IPS-18a (cell line): ENCODE results near the gene SERPINB6.
A peak's percentile ranks its signal among the peaks of the same experiment; 100 is the strongest.
"Not testable (repeated sequence)": the region's sequence is repeated elsewhere in the genome, so short reads cannot be mapped to it uniquely, and the experiment has no call there.

Experiments used
- H3K27ac ChIP-seq: one replicate; pipeline ENCODE4 v1.5.1; 2013; ENCODE audit warnings: low read length
- H3K27me3 ChIP-seq: one replicate; pipeline ENCODE4 v1.6.1; 2013; ENCODE audit warnings: mild to moderate bottlenecking, low read length; ENCODE audit not compliant: control insufficient read depth, insufficient read depth
- H3K36me3 ChIP-seq: one replicate; pipeline ENCODE4 v1.6.1; 2013; ENCODE audit warnings: low read depth, low read length; ENCODE audit not compliant: control insufficient read depth
- H3K4me1 ChIP-seq: one replicate; pipeline ENCODE4 v1.6.1; 2013; ENCODE audit warnings: low read depth, low read length; ENCODE audit not compliant: control insufficient read depth
- H3K4me3 ChIP-seq: one replicate; pipeline ENCODE4 v1.5.1; 2013; ENCODE audit warnings: low read length
- H3K9ac ChIP-seq: one replicate; pipeline ENCODE4 v1.6.1; 2013; ENCODE audit warnings: mild to moderate bottlenecking, low read length, moderate library complexity
- H3K9me3 ChIP-seq: one replicate; pipeline ENCODE4 v1.6.1; 2013; ENCODE audit warnings: low read depth, low read length; ENCODE audit not compliant: control insufficient read depth

SERPINB6 gene

DNA sequence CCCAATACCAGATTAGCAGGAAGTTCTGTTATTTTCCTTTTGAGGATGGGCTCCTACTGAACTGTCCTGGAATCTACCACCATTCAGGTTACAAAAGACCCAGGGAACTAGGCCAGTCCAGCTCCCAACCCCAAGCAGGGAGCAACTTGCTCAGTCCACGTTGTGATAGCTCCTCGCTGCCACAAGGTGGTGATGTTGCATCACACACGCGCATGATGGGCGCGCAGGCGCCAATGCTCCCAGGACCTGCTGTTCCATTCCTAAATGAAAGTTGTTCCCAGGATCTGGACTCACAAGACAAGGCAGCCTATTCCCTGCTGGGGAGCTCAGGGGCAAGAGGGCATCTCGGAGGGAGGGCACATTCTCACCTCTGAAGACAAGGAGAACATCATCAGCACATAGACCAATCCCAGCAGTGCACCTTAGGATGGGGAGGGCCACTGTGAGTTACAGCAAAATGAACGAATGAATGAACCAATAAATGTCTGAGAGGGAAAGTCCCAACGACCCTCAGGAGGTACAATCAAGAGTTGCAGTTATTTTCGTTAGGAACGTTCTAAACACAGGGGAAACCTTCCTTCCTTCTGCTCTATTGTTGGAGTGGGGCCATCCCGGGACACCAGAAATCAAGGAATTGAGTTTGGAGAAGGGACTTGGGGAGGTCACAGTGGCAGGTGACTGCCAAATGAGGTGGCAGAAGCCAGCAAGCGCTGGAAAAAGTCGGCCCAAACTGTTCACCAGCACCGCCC lies 27.1 kb upstream of the SERPINB6 start:
- not testable (repeated sequence) for H3K9me3 ChIP-seq, H3K36me3 ChIP-seq, H3K27me3 ChIP-seq, H3K4me1 ChIP-seq, H3K27ac ChIP-seq
- H3K4me3 ChIP-seq = peak overlapping the region; percentile 61
- H3K9ac ChIP-seq = peak overlapping the region; percentile 21

DNA sequence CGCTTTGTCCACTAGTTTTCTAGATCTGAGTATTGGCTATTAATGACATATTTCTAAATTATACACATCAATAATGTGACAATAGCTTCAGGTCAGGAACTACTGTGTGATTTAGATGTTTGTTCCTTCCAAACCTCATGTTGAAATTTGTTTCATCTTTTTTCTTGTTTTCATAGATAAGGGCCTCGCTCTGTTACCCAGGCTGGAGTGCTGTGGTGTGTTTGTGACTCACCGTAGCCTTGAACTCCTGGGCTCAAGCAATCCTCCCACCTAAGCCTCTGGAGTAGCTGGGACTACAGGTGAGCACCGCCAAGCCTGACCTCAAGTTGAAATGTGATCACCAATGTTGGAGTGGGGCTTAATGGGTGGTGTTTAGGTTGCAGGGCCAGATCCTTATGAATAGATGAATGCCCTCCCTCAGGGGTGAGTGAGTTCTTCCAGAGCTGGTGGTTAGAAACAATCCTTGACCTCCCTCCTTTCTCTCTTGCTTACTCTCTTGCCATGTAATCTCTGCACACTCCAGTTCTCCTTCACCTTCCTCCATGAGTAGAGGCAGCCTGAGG lies 22.5 kb upstream of the SERPINB6 start:
- no peak overlapping the region for H3K4me3 ChIP-seq
- peaks cover 15% of the 10 kb centered on the region for H3K4me1 ChIP-seq
- no peak overlapping the region for H3K9ac ChIP-seq
- H3K27me3 ChIP-seq = peaks cover 2% of the 10 kb centered on the region
- H3K9me3 ChIP-seq = no peaks in the 10 kb centered on the region
- H3K36me3 ChIP-seq = no peaks in the 10 kb centered on the region
- no peak overlapping the region for H3K27ac ChIP-seq

DNA sequence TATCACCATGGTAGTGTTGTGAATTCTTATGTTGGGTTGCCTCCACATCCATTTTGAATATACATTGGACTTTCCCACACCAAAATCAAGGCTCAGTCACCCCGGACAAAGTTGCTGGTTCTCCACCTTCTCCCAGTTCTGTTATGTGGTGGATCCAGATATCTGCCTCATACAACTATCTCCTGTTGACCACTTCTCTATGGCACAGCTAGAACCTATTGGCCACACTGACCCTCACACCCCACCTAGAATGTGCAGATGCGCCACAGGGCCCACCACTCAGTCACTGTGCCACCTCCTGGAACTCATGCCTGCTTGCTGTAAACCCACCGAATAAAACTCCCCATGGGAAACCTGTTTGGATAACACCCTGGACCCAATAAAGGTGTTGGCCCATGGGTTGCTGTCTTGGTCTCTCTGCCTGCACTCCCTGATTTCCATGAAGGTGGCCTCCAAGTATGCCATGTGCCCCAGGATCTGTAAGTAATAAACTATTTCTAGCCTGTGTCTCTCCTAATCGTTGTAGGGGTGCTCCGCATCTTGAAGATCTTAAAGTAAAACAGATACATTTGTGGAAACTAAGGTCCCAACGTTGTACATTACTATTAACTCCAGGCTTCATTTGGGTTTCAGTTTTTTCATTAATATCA lies 21.1 kb upstream of the SERPINB6 start:
- H3K9ac ChIP-seq = no peak overlapping the region
- H3K36me3 ChIP-seq = no peaks in the 10 kb centered on the region
- no peaks in the 10 kb centered on the region for H3K9me3 ChIP-seq
- peaks cover 21% of the 10 kb centered on the region for H3K4me1 ChIP-seq
- no peaks in the 10 kb centered on the region for H3K27me3 ChIP-seq
- no peak overlapping the region for H3K27ac ChIP-seq
- no peak overlapping the region for H3K4me3 ChIP-seq

DNA sequence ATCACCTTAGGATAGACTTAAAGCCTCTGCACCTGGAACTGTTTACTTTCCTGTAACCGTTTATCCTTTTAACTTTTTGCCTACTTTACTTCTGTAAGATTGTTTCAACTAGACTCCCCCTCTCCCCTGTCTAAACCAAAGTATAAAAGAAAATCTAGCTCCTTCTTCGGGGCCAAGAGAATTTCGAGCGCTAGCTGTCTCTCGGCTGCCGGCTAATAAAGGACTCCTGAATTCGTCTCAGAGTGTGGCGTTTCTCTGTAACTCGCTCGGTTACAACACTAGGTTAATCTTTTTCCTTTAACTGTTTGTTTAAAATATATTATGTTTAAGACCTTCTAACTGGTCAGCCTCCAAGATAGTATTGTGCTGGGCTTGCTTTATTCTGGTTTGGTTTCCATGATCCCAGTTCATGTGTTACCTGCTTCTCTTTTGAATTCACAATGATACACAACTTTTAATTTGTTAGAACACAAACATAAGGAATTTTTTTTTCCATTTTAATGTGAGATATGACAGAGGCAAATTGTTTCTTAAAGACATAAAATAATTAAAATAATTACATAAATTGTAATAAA lies 19.7 kb upstream of the SERPINB6 start:
- no peak overlapping the region for H3K4me3 ChIP-seq
- H3K9me3 ChIP-seq = no peaks in the 10 kb centered on the region
- H3K9ac ChIP-seq = peak overlapping the region; percentile 93
- H3K4me1 ChIP-seq = peaks cover 23% of the 10 kb centered on the region
- peak overlapping the region; percentile 99 for H3K27ac ChIP-seq
- H3K27me3 ChIP-seq = no peaks in the 10 kb centered on the region
- H3K36me3 ChIP-seq = no peaks in the 10 kb centered on the region

DNA sequence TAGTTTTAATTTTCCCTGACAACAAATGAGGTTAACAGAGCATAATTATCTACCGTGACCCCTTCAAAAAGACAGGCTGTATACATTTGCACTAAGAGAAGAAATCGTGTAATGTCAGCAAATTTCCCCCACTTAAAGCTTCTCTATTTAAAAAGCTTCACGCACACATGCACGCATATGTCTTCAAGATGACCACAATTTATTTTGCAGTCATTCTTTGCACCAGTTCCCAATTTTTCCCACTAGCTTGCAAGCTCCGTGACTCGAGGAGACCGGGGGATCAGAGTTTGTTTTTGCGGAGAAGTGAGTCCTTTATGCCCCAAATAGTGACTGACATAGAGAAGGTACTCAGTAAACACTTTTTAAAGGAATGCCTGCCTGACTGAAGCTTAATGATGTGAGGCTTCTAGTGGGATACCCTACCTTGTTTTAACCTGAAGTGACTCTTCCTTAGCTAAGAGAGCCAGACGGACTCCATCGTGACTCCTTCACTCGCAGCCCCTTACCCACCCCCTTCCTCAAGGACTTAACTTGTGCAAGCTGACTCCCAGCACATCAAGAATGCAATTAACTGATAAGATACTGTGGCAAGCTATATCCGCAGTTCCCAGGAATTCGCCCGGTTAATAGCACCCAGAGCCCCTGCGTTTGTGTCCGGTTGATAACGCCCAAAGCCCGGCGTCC lies 19.0 kb upstream of the SERPINB6 start:
- H3K36me3 ChIP-seq = no peaks in the 10 kb centered on the region
- H3K4me3 ChIP-seq = peak overlapping the region; percentile 88
- H3K27ac ChIP-seq = peak overlapping the region; percentile 99
- peaks cover 25% of the 10 kb centered on the region for H3K4me1 ChIP-seq
- H3K27me3 ChIP-seq = no peaks in the 10 kb centered on the region
- peak overlapping the region; percentile 93 for H3K9ac ChIP-seq
- H3K9me3 ChIP-seq = no peaks in the 10 kb centered on the region

DNA sequence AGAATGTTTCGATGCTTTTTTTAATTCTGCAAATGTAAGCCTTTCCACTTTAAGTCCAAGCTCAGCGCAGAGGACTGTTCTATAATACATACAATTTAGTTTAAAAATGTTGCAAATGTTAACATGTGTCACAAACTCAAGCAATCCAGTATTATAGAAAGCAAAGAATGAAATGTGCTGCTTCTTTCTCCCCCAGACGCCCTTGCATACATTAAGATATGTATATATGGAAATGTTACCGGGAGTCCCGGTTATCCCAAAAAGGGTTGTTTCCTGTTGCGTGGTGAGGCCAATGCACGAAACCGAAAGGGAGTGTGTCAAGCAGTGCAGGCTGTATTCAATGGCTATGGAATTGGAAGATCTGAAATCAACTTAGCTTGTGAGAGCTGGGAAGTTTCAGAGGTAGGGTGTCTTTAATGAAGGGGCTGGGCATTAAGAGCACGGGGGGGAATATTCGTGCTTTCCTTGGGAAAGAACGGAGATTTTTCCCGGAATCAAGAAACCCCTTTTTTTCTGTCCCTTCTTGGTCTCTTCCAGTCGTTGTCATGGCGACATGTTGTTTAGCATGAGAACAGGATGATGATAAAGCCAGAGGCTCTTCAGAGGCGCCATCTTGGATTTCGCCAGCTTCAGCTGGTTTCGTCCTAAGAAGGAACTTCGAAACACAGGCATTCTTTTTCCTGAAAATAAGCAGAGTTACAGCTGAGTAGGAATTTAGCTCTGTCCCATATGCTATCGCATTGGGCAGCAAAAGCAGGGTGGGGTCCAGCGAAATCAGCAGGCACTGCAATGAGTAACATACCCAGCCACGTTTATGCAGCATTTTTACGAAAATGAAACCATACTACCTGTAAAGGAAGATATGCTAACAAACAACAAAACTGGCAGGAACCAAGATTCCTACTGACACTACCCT lies 18.2 kb upstream of the SERPINB6 start:
- no peaks in the 10 kb centered on the region for H3K27me3 ChIP-seq
- H3K4me1 ChIP-seq = peaks cover 32% of the 10 kb centered on the region
- H3K9ac ChIP-seq = peak overlapping the region; percentile 93
- H3K4me3 ChIP-seq = peak overlapping the region; percentile 88
- H3K36me3 ChIP-seq = no peaks in the 10 kb centered on the region
- H3K27ac ChIP-seq = peak overlapping the region; percentile 99
- no peaks in the 10 kb centered on the region for H3K9me3 ChIP-seq

DNA sequence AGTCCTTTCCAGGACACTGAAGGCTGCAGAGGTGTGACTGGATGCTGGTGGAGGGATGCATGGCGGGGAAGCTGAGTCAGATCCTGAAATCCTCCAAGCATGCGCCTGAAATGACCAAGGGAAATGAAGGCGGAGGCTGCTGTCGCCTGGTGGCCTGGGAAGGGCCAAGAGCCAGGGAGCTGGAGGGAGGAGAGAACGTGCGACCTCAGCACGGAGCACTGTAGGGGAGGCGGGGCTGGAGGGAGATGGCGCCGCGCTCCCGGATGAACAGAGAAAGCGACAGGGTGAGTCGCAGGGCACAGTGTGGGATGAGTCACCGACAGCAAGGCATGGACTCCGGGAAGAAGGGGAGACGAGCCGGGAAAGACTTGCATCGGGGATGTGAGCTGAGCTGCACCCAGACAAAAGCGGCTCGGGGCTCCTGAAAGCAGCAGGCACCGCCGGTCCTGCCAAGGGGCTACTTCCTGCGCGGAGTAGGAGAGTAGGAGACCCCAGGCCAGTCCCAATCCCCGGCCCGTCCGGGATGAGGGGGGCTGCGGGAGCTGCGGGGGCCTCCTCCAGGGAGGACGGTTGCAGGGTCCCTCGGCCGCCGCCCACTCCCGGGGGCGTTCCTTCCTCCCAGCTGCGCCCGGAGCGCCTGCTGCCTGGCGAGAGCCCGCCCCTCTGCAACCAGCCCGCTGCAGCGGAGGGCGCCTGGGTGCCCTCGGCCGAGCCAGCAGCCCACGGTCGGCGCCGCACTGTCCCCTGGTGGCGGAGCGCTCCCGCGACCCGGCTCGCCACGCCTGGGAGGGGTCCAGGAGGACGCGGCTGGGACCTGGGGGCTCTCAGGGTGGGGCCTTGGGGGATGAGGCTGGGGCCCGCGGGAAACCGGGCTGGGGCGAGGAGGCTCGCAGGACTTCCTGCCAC lies 17.3 kb upstream of the SERPINB6 start:
- Histone ChIP-seq H3K36me3 (no peaks in the 10 kb centered on the region), H3K9ac (peak overlapping the region; percentile 93), H3K27me3 (no peaks in the 10 kb centered on the region), H3K4me3 (peak overlapping the region; percentile 88), H3K27ac (peak overlapping the region; percentile 99), H3K4me1 (peaks cover 32% of the 10 kb centered on the region), H3K9me3 (no peaks in the 10 kb centered on the region)

DNA sequence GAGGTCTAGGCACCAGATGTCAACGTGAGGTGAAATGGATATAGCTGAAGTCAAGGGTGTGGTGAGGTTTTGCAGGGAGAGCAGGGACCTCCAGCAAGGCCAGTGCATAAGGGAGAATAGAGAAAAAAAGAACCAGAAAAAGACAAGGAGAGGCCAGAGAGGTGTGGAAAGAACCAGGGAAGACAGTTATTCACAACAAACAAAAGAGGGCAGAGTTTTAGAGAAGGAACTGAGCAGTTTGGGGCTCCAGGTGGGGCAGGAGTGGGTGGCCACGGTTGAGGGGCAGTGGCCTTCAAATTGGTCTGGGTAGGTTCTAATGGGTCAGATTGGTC lies 16.7 kb upstream of the SERPINB6 start:
- Histone ChIP-seq H3K4me1 (peaks cover 32% of the 10 kb centered on the region), H3K9ac (peak overlapping the region; percentile 93), H3K4me3 (peak overlapping the region; percentile 88), H3K36me3 (no peaks in the 10 kb centered on the region), H3K27ac (peak overlapping the region; percentile 58), H3K9me3 (no peaks in the 10 kb centered on the region), H3K27me3 (no peaks in the 10 kb centered on the region)

DNA sequence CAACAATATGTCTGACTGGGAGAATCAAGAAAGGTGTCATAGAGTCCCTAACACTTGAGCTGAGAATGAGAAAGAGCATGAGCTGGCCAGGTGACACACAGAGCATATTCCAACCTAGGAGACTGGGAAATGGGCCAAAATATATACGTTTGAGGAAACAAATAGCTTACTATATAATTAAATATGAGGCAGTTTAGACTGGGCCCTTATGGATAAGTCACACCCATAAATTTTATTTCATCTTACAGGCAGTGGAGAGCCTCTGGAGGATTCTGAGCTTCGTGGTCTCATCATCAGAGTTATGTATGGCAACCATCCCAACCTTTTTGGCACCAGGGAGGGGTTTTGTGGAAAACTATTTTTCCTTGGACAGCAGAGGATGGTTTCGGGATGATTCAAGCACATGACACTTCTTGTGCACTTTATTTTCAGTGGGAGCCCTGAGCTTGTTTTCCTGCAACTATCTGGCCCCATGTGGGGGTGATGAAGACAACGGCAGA lies 15.4 kb upstream of the SERPINB6 start:
- peaks cover 32% of the 10 kb centered on the region for H3K4me1 ChIP-seq
- H3K27me3 ChIP-seq = no peaks in the 10 kb centered on the region
- no peaks in the 10 kb centered on the region for H3K9me3 ChIP-seq
- H3K27ac ChIP-seq = no peak overlapping the region
- no peak overlapping the region for H3K4me3 ChIP-seq
- no peaks in the 10 kb centered on the region for H3K36me3 ChIP-seq
- no peak overlapping the region for H3K9ac ChIP-seq
